IPS-18c (cell line): ENCODE measurements around the gene WDR48.
A peak's percentile ranks its signal among the peaks of the same experiment; 100 is the strongest.

Experiments
- H3K4me3 ChIP-seq: 2 replicates; pipeline ENCODE4 v1.7.0; 2013; ENCODE audit warnings: low read depth, mild to moderate bottlenecking, low read length, moderate library complexity; ENCODE audit not compliant: insufficient read depth
- H3K9me3 ChIP-seq: one replicate; pipeline ENCODE4 v1.6.1; 2013; ENCODE audit warnings: mild to moderate bottlenecking, low read length, moderate library complexity; ENCODE audit not compliant: control insufficient read depth, insufficient read depth

The WDR48 gene

DNA sequence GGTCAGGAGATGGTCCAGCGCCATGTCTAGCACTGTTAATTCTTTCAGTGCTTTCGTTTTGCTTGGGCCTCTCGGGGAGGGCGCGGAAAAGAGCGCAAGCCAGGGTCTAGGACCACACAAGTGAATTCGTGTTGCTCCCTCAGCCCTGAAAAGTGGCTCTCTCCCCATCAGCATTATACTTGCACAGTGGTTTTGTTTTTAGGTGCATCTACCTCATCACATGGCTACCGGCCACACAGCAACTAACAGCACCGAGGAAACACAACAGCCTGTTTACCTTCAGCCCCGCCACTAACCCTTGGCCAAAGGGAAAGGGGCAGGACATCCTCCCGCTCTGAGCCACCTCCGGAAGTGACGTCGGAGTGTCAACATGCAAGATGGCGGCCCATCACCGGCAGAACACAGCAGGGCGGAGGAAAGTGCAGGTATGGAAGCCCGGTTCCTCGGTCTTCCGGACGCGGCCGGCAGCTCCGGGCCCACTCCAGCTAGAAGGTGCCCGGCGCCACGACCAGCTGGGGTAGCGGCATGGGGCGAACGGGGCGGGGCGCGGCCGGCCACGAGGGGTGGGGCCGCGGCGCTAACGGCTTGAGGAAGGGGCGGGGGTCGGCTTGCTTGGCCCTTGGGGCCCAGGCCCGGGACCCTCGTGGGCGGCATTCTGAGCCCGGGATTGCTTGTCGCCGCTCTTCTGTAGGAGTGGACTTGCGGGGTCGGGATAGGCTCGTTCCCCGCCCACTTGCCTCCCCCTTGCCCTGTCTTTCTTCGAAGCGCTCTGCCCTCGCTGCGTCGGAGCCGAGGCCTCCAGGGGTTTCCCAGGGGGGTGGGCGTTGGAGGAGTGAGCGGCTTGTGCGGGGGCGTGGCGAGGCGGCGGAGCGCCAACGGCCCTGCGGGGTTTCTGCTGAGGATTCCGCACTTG is at the start of gene WDR48, which contains the start of gene SCN11A:
Gene WDR48, plus strand, starts transcription at position 368 of the 913 bp plus-strand sequence. Its CDS starts 10 bp downstream, at position 378.
Gene SCN11A, minus strand, starts transcription at position 296 of the 913 bp plus-strand sequence. CDS start 101,582 bp downstream, outside the sequence.
- H3K9me3 ChIP-seq, result no peaks in the 10 kb centered on the region
- peak within 1 kb of the TSS; percentile 84 for H3K4me3 ChIP-seq

GRCh38 chr3:39005295-39005694 is 46.5 kb upstream of the WDR48 start:
- H3K4me3 ChIP-seq, result no peak overlapping the region

DNA sequence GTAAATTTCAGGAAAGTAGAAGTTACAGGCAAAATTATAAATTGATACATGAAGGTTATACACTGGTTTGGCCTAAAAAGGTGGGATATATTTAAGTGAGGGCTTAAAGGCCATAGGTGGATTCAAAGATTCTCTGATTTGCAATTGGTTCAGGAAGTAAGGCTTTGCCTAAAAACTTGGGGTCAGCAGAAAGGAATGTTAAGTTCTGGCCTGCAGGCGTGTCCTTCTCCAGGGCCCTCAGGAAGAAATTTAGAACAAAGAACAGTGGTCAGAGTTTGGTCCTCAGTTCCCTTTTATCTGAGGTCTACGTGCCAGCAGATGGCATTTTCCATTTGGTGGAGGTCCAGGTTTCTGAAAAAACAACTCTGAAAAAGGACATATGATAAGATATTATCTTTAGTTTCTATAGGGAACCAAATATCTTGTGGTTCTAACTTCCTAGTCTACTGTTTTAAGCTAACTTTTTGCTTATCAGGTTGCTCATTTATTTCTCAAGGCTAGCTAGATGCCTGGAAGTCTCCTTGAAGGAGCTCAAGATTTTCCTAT is 40.6 kb upstream of the WDR48 start:
- no peak overlapping the region for H3K4me3 ChIP-seq
- no peaks in the 10 kb centered on the region for H3K9me3 ChIP-seq

More at GRCh38 chr3:39005295-39005694, 46.5 kb upstream of the WDR48 start:
- H3K9me3 ChIP-seq, result no peaks in the 10 kb centered on the region

- Histone ChIP-seq H3K9me3 (no peaks in the 10 kb centered on the region), H3K4me3 (no peak overlapping the region)
Measured at GRCh38 chr3:39013289-39013688, 38.5 kb upstream of the WDR48 start.

- Histone ChIP-seq H3K4me3 (no peak overlapping the region), H3K9me3 (no peaks in the 10 kb centered on the region)
Measured at GRCh38 chr3:39013921-39014509, 37.8 kb upstream of the WDR48 start.

DNA sequence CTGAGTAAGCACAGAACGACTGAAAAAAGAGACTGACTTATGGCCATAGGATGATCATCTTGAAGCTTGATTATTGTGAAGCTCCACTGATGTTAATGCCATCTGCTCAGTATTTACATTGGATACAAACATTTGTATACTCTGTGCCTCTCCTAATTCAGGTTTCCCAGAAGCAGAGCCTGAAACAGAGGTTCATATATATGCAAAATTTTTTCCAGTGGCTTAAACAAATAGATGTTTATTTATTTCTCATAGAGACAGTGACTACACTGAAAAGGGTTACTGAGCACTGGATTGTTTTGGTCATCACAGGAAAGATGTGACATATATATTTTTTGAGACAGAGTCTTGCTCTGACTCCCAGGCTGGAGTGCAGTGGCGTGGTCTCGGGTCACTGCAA is 36.4 kb upstream of the WDR48 start:
- Histone ChIP-seq H3K4me3 (no peak overlapping the region), H3K9me3 (no peaks in the 10 kb centered on the region)

GRCh38 chr3:39019299-39019698 is 32.5 kb upstream of the WDR48 start:
- H3K4me3 ChIP-seq, result no peak overlapping the region
- no peaks in the 10 kb centered on the region for H3K9me3 ChIP-seq

DNA sequence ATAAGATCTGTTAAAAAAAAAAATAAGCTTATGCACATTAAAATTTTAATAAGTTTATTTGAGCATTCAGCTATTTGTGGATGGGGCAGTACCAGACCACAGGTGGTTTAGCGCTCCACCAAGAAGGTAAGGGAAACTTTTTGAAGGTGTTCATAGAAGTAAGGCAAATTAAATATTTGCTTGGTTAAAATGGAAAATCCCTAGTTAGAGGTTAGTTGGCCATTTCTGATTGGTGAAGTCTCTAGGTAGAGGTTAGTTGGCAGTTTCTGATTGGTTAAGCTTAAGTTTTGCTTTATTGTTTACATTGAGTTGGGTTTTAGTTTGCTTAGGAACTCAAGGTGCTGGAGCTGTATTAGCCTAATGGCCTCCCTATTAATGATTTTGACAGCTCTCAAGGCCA is 30.8 kb upstream of the WDR48 start:
- H3K4me3 ChIP-seq, result no peak overlapping the region
- no peaks in the 10 kb centered on the region for H3K9me3 ChIP-seq

GRCh38 chr3:39021465-39022285 is 30.1 kb upstream of the WDR48 start:
- H3K9me3 ChIP-seq, result no peaks in the 10 kb centered on the region
- no peak overlapping the region for H3K4me3 ChIP-seq

DNA sequence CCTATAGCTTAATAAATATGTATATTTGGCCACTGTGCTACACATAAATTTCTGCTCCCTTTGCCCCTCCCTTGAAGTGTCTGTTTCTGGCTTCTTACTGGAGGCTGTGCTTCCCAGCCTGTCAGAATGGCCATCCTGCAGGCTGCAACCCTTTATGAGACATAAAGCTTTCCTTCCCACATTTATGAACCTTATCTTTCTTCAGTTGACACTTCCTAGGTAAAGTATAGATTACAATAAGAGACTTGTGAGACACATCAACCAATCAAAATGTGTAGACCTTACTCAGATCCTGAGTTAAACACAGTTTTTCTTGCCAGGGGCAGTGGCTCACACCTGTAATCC is 29.6 kb upstream of the WDR48 start:
- Histone ChIP-seq H3K9me3 (no peaks in the 10 kb centered on the region), H3K4me3 (no peak overlapping the region)

GRCh38 chr3:39024497-39024896 is 27.3 kb upstream of the WDR48 start:
- H3K9me3 ChIP-seq, result no peaks in the 10 kb centered on the region
- H3K4me3 ChIP-seq, result no peak overlapping the region

DNA sequence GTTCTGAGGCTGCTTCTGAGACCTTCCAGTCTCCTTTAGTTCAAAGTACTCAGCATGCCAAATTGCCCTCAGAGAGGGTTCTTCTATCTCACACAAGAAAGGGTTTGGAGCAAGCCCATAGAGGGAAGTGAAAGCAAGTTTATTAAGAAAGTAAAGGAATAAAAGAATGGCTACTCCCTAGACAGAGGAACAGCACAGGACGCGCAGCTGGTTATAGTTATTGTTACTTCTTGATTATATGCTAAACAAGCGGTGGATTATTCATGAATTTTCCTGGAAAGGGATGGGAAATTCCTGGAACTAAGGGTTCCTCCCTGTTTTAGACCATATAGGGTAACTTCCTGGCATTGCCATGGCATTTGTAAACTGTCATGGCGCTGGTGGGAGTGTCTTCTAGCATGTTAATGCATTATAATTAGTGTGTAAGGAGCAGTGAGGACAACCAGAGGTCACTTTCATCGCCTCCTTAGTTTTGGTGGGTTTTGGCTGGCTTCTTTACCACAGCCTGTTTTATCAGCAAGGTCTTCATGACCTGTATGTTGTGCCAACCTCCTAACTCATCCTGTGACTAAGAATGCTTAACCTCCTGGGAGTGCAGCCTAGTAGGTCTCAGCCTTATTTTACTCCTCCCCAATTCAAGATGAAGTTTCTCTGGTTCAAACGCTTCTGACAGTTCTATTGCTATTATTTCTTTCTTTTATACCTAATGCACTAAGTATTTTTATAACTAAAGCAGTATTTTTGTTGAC is 26.4 kb upstream of the WDR48 start:
- Histone ChIP-seq H3K4me3 (no peak overlapping the region), H3K9me3 (no peaks in the 10 kb centered on the region)

DNA sequence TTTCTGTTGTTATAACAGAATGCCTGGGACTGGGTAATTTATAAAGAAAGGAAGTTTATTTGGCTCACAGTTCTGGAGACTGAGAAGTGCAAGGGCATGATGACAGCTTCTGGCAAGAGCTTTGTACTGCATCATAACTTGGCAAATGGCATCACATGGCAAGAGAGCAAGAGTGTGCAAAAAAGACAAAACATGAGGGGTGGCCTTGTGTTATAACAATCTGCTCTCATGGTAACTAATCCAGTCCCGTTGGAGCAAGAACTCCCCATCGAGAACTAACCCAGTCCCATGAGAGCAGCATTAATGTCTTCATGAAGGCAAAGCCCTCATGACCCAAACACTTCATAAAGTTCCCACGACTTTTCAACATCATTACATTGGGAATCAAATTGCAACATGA is 23.3 kb upstream of the WDR48 start:
- no peaks in the 10 kb centered on the region for H3K9me3 ChIP-seq
- H3K4me3 ChIP-seq, result no peak overlapping the region

- H3K4me3 ChIP-seq, result no peak overlapping the region
- H3K9me3 ChIP-seq, result no peaks in the 10 kb centered on the region
Measured at GRCh38 chr3:39029556-39029955, 22.3 kb upstream of the WDR48 start.

GRCh38 chr3:39038165-39038564 is 13.7 kb upstream of the WDR48 start:
- H3K4me3 ChIP-seq, result no peak overlapping the region
- H3K9me3 ChIP-seq, result no peaks in the 10 kb centered on the region

- no peak overlapping the region for H3K4me3 ChIP-seq
- no peaks in the 10 kb centered on the region for H3K9me3 ChIP-seq
Measured at GRCh38 chr3:39050029-39050428, 1.8 kb upstream of the WDR48 start.

- H3K9me3 ChIP-seq, result no peaks in the 10 kb centered on the region
- peak overlapping the region; percentile 84 for H3K4me3 ChIP-seq
Measured at GRCh38 chr3:39052583-39052982, 767 bp downstream of the WDR48 start.
